Urothelium cell line (cell line): Measurements from ENCODE around the gene ATF7IP.

Source experiments
- DNase-seq: peaks from one replicate; pipeline ENCODE4 v3.0.0; 2011; ENCODE audit warnings: low spot score, mixed read lengths
- FAIRE-seq: peaks from 2 replicates; lab custom pipeline; 2011; peaks lifted over from hg19 to GRCh38; lab: Jason Lieb, UNC

The ATF7IP gene

DNA sequence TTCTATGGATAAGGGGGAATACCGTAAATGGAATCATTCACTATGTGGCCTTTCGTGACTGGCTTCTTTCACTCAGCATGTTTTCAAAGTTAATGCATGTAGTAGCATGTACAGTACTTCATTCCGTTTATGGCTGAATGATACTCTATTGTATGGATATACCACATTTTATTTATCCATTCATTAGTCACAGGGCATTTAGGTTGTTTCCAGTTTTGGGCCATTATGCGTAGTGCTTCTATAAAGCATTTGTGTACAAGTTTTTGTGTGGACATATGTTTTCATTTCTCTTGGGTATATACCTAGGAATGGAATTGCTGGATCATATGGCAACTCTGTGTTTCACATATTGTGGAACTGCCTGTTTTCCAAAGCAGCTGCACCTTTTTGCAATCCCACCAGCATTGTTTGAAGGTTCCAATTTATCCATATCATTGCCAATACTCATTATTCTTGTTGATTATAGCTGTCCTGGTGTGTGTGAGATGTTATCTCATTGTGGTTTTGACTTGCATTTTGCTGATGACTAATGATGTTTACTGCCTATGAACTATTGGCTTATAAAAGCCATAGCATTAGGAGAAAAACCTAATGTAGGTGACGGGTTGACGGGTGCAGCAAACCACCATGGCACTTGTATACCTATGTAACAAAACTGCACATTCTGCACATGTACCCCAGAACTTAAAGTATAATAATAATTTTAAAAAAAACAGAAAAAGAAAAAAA is 45.5 kb downstream of the ATF7IP start:
- DNase-seq (no peak), FAIRE-seq (peak; percentile 94)

GRCh38 chr12:14416658-14417057 is 51.2 kb downstream of the ATF7IP start:
- DNase-seq: peak; percentile 23
- FAIRE-seq: peak; percentile 20

DNA sequence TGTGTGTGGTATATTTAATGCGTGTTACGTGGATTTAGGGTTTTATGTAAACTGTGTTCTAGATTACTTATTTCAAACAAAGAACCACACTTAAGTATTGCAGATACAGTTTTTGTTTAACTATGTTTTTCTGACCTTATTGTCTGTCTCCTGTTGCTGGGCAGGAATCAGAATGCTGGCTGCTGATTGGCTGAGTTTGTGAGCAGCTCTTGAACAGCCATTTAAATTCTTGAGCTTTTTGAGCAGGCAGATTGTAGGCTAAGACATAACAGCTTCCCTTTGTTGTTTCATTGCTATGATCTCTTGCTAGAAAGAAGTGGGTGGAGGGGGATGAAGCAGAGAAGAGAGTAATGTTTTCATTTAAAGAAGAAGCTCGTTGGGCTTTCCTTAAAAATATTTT is 52.2 kb downstream of the ATF7IP start:
- DNase-seq (peak; percentile 61), FAIRE-seq (no peak)

- DNase-seq (no peak), FAIRE-seq (no peak)
Observed at GRCh38 chr12:14418451-14418890, 53.0 kb downstream of the ATF7IP start.

DNA sequence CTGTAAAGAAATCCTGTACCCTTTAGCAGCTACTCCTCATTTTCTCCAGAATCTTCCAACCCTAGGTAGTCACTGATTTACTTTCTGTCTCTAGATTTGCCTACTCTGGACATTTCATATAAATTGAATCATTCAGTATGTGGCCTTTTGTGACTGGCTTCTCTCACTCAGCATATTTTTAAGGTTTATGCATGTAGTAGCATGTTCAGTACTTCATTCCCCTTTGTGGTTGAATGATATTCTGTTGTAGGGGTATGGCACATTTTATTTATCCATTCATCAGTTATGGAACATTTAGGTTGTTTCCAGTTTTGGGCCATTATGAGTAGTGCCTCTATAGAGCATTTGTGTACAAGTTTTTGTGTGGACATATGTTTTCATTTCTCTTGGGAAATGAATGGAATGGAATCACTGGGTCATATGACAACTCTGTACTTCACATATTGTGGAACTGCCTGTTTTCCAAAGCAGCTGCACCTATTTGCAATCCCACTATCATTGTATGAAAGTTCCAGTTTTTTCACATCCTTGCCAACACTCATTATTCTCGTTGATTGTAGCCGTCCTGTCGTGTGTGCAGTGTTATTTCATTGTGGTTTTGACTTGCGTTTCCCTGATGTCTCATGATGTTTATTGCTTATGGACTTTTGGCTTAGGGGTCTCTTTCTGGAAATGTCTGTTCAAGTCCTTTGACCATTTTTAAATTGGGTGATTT is 57.2 kb downstream of the ATF7IP start:
- FAIRE-seq (peak; percentile 48), DNase-seq (no peak)

DNA sequence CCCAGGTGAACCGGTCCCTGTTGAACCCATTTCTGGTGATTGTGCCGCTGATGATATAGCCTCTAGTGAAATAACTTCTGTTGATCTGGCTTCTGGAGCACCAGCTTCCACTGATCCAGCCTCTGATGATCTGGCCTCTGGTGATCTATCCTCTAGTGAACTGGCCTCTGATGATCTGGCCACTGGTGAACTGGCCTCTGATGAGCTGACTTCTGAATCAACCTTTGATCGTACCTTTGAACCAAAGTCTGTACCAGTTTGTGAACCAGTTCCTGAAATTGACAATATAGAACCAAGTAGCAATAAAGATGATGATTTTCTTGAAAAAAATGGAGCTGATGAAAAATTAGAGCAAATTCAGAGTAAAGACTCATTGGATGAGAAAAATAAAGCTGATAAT is 59.1 kb downstream of the ATF7IP start:
- FAIRE-seq (peak; percentile 32), DNase-seq (no peak)

GRCh38 chr12:14426792-14427191 is 61.3 kb downstream of the ATF7IP start:
- DNase-seq: no peak
- FAIRE-seq: no peak

GRCh38 chr12:14427929-14428328 is 62.4 kb downstream of the ATF7IP start:
- FAIRE-seq (no peak), DNase-seq (no peak)

GRCh38 chr12:14430394-14430986 is 65.0 kb downstream of the ATF7IP start:
- DNase-seq (no peak), FAIRE-seq (no peak)

- FAIRE-seq (no peak), DNase-seq (no peak)
Observed at GRCh38 chr12:14431975-14432374, 66.5 kb downstream of the ATF7IP start.

DNA sequence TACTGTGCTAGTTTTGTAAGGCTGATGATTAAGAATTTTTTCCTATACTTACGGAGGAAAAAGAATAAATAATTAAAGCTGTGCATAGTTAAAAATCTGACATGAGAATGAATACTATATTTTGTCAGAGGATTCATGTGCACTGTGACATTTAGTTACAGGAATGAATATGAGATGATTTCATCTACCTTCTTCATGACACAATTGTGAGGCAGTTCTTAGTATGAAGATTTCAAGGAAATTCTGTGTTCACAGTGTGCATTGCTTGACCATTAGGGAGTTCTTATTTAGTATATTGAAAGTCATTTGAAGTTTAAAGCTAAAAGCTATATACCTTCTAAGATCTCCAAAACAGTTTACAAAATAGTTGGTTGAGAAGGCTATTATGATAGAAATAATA is 70.1 kb downstream of the ATF7IP start:
- DNase-seq (no peak), FAIRE-seq (no peak)

- FAIRE-seq (no peak), DNase-seq (no peak)
Observed at GRCh38 chr12:14442221-14442881, 76.9 kb downstream of the ATF7IP start.

DNA sequence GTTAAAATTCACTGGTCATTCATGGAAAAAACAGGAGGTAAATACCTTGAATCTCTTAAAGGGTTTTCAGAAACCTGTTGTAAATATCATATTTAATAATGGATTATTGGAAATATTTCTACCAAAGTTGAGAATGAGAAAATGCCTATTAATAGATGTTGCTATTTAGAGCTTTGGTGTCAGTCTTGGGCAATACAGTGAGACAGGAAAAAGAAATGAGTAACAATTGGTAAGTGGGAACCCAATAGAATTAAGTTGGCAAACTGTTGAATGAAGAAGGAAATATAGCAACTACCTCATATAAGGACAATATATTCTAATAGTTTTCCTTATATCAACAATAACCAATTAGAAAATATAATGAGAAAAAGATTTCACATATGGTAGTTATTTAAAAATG is 78.0 kb downstream of the ATF7IP start:
- FAIRE-seq: no peak
- DNase-seq: no peak

DNA sequence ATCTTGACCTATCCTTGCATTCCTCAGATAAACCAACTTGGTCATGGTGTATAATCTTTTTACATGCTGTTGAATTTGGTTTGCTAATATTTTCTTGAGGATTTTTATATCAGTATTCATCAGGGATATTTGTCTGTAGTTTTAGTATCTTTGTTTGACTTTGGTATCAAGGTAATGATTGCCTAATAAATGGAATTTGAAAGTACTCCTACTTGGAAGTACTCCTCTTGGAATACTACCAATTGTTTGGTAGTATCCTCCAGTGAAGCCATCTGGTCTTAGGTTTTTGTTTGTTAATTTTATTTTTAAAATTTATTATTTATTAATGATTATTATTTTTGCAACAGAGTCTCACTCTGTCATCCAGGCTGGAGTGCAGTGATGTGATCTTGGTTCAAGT is 85.0 kb downstream of the ATF7IP start:
- FAIRE-seq: no peak

DNA sequence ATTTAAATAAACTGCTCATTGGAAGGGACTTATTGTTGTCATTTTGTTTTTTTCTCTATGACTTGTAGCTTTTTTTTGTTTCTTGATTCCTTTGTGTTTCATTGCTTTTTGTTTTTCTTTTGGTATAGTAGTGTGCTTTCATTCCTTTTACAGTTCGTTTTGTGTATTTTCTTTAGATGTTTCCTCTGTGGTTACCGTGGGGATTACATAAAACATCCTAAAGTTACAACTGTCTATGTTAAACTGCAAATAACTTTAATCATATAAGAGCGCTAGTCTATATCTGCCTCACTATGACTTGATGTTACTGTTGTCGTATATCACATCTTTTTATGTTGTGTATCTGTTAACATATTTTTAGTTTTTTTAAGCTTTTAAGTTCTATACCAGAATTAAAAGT is 86.9 kb downstream of the ATF7IP start:
- FAIRE-seq: no peak
- no peak for DNase-seq

More for the DNA sequence above, 85.0 kb downstream of the ATF7IP start:
- no peak for DNase-seq

DNA sequence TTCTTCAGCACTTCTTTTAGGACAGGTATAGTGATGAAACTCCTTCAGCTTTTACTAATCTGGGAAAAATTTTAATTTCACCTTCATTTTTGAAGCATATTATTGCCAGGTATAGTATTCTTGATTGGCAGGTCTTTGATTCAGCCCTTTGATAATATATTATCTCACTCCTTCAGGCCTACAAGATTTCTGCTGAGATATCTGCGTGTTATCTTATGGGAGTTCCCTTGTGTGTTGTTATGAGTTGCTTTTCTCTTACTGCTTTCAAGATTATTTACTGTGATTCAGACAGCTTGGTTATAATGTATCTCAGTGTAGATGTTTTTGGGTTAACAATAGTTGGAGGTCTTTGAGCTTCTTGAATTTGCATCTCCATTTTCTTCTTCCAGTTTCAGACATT is 87.4 kb downstream of the ATF7IP start:
- DNase-seq (no peak), FAIRE-seq (no peak)

DNA sequence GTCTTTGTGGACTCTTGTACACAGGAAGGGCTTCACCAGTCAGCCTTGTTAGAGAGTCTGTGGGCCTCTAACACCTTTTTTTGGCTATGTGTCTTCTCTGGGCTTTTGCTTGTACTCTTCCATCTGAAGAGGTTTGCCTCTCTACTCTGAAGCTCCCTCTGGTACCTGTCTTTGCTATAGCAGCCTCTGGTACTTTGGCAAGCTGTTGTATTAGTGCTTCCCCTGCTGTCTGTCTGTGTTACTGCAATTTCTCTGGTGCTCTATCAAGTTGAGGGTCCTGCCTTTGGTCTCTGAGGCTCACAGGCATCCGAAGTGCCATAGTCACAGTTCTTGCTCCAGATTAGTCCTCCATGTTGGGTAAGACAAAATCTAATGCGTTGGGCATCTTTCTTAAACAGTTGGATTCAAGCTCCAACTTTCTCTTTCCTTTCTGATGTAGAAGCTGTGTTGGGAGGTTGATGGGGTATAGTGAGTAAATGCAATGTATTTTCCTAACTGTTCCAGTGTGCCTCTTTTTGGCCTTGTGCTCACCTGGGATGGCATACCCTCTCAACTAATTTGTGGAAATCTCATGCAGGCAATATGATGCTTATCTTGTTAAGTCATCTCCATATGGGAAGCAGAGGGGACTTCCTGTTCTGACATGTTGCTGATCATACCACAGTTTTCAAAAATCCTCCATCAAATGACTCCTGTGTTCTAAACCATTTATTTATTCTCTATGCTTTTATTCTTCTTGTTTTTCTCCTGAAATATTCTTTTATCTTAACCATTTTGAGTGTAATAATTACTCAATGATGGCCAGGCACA is 88.8 kb downstream of the ATF7IP start:
- DNase-seq (peak; percentile 46), FAIRE-seq (peak; percentile 68)

DNA sequence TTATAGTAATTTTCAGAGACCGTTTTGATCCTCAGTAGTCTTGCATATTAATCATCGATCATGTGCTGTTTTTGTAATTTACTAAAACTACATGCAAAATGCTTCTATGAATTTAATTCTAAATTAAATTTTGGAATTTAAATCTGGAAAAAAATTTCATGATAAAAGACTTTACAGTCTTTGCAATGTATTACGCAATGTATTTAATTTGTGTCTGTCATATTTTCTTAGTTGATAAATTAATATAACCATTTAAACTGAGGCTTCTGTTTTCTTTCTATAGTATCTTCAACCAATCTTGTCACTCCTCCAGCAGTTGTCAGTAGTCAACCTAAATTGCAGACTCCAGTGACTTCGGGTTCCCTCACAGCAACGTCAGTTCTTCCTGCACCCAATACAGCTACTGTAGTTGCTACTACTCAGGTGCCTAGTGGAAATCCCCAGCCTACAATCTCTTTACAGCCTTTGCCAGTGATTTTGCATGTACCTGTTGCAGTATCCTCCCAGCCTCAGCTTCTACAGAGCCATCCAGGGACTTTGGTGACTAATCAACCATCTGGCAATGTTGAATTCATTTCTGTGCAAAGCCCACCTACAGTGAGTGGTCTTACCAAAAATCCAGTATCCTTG is 94.8 kb downstream of the ATF7IP start:
- no peak for DNase-seq
- FAIRE-seq: no peak

DNA sequence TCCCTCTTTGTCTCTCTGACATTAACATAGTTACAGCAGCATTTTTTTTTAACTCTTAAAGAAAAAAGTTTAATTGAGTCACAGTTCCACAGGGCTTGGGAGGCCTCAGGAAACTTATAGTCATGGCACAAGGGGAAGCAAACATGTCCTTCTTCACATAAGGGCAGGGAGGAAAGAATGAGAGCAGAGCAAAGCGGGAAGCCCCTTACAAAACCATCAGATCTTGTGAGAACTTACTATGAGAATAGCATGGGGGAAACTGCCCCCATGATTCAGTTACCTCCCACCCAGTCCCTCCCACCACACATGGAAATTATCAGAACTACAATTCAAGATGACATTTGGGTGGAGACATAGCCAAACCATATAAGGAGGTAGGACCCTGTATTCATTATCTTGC is 106.0 kb downstream of the ATF7IP start:
- DNase-seq (no peak), FAIRE-seq (peak; percentile 72)

- FAIRE-seq (no peak), DNase-seq (no peak)
Observed at GRCh38 chr12:14473707-14474287, 108.3 kb downstream of the ATF7IP start.
